ENCODE results near the gene MAPK12. TPM values are rescaled to one million over a fixed set of nuclear protein-coding genes. Genes with fewer than 3 reads are reported as not detected.
A peak's percentile ranks its signal among the peaks of the same experiment; 100 is the strongest.

Gene MAPK12
- total and polyA plus RNA-seq, 9 donors = 0.87 to 35.3 (median 23.3) TPM

GRCh38 chr22:50303848-50304527 is 42.5 kb upstream of the MAPK12 start:
- no peak for TF ChIP-seq POLR2A (IDR thresholded peaks at IDR 0.05)
- TF ChIP-seq EP300 (IDR thresholded peaks at IDR 0.05) = no peak
- TF ChIP-seq, protein P1, sequence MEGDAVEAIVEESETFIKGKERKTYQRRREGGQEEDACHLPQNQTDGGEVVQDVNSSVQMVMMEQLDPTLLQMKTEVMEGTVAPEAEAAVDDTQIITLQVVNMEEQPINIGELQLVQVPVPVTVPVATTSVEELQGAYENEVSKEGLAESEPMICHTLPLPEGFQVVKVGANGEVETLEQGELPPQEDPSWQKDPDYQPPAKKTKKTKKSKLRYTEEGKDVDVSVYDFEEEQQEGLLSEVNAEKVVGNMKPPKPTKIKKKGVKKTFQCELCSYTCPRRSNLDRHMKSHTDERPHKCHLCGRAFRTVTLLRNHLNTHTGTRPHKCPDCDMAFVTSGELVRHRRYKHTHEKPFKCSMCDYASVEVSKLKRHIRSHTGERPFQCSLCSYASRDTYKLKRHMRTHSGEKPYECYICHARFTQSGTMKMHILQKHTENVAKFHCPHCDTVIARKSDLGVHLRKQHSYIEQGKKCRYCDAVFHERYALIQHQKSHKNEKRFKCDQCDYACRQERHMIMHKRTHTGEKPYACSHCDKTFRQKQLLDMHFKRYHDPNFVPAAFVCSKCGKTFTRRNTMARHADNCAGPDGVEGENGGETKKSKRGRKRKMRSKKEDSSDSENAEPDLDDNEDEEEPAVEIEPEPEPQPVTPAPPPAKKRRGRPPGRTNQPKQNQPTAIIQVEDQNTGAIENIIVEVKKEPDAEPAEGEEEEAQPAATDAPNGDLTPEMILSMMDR (IDR thresholded peaks at IDR 0.05) = no peak
- DNase-seq = peak in 2 of 5 donors; percentile 61 to 66
- Histone ChIP-seq H3K36me3 (no peaks in the 10 kb centered on the region), H3K27me3 (no peaks in the 10 kb centered on the region), H3K4me3 (no peak overlapping the region), H3K4me1 (ENCODE audit: insufficient read depth) (peaks cover 65% of the 10 kb centered on the region), H3K27ac (peak overlapping the region; percentile 37 to 91), H3K9me3 (no peaks in the 10 kb centered on the region)
- intact Hi-C loops (cut with DNase I) = no loop called here
- 20 to 40% (median 35%) methylated on average over 8 to 11 of the region's 11 CpGs for WGBS, 3 donors

DNA sequence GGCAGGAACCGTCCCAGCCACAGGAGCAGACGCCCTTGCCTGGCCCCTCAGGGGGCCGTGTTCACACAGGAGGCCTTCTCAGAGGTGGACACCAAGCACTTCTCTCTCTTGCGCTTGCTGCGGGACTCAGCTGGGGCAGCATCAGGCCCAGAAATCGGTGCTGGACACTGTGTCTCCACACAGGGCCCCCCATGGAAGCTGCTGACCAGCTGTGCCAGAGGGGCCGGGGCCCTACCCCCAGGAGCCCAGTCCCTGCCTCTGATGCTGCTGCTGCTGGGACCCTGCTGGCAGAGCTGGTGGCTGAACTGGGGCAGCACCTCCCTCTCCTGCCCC is 42.0 kb upstream of the MAPK12 start:
- 44 to 49% (median 48%) methylated on average over 7 of the region's 7 CpGs for WGBS, 3 donors
- Histone ChIP-seq H3K36me3 (no peaks in the 10 kb centered on the region), H3K27ac (peak overlapping the region; percentile 37 to 91), H3K4me3 (no peak overlapping the region), H3K27me3 (no peaks in the 10 kb centered on the region), H3K4me1 (ENCODE audit: insufficient read depth) (peaks cover 66% of the 10 kb centered on the region), H3K9me3 (no peaks in the 10 kb centered on the region)
- intact Hi-C loops (cut with DNase I) = no loop called here
- peak in 1 of 5 donors; percentile 38 for DNase-seq
- TF ChIP-seq EP300 (IDR thresholded peaks at IDR 0.05) = no peak
- no peak for TF ChIP-seq POLR2A (IDR thresholded peaks at IDR 0.05)
- TF ChIP-seq, protein P1 (IDR thresholded peaks at IDR 0.05) = no peak

DNA sequence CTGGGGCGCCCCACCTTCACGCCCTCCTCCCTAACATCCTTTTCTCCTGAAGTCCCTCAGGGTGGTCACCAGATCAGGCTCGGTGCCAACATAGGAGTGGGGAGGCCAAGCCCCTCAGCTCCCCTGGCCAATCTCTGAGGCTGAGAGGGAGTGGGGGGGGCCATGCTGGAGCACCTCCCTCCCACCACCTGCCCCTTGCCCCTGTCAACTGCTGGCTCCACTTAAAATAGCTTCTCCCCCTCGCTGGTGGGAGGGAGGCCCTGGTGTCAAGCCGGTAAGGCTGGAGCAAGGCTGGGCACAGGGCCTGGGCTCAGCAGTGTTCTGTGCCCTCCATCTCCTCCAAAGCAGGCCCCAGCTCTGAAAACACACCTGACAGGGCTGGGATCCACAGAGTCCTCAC is 41.1 kb upstream of the MAPK12 start:
- intact Hi-C loops (cut with DNase I) = no loop called here
- H3K27ac ChIP-seq = peak overlapping the region; percentile 37 to 91
- H3K4me1 ChIP-seq (ENCODE audit: insufficient read depth) = peaks cover 63% of the 10 kb centered on the region
- no peaks in the 10 kb centered on the region for H3K36me3 ChIP-seq
- no peak for TF ChIP-seq POLR2A (IDR thresholded peaks at IDR 0.05)
- no peak for TF ChIP-seq EP300 (IDR thresholded peaks at IDR 0.05)
- TF ChIP-seq, protein P1 (IDR thresholded peaks at IDR 0.05) = no peak
- 26 to 41% (median 38%) methylated on average over 3 to 5 of the region's 5 CpGs for WGBS, 3 donors
- no peaks in the 10 kb centered on the region for H3K27me3 ChIP-seq
- H3K4me3 ChIP-seq = no peak overlapping the region
- peak in 1 of 5 donors; percentile 56 for DNase-seq
- no peaks in the 10 kb centered on the region for H3K9me3 ChIP-seq

DNA sequence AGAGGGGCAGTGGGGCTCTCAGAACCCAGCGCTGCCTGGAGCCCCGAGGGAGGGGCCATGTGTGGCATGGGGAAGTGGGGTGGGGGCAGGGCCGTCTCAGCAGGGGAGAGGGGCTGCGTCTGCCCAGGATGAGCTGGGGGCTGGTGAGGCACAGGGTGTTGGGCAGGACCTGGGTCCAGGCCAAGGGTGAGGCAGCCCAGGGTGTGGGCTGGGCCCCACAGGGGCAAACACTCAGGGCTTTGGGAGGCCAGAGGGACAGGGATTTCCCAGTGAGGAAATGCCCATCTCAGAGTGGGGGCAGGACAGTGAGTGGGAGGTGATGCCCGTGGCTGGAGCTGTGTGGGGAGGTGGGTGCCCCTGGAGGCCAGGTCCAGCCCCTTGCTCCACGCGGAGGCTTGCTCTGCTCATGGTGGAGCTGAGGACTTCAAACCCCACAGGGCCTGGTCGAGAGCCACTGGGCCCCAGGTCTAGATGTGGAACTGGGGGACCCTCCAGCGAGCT is 40.6 kb upstream of the MAPK12 start:
- peaks cover 67% of the 10 kb centered on the region for H3K4me1 ChIP-seq (ENCODE audit: insufficient read depth)
- no peaks in the 10 kb centered on the region for H3K9me3 ChIP-seq
- no peaks in the 10 kb centered on the region for H3K27me3 ChIP-seq
- WGBS, 3 donors = 32 to 44% (median 34%) methylated on average over 8 to 9 of the region's 9 CpGs
- no peaks in the 10 kb centered on the region for H3K36me3 ChIP-seq
- H3K27ac ChIP-seq = peak overlapping the region; percentile 37 to 91
- intact Hi-C loops (cut with DNase I) = no loop called here
- no peak overlapping the region for H3K4me3 ChIP-seq
- TF ChIP-seq POLR2A (IDR thresholded peaks at IDR 0.05) (no peak), EP300 (IDR thresholded peaks at IDR 0.05) (no peak)
- TF ChIP-seq, protein P1 (IDR thresholded peaks at IDR 0.05) = no peak
- DNase-seq = peak in 1 of 5 donors; percentile 59
